GM12878 (cell line): ENCODE data around the gene CAPN2. TPM values are rescaled to one million over a fixed set of nuclear protein-coding genes. Genes with fewer than 3 reads are reported as not detected.

Source experiments
- ATAC-seq: fragments of 200-7000 bp; cut with Tn5 transposase; 3 replicates; pipeline ENCODE4 v1.9.1; 2020; ENCODE audit warnings: mild to moderate bottlenecking, moderate library complexity
- BruUV-seq: library from RNA; stranded (reverse); fragments of 400-500 nt; replicated peaks from 2 replicates; lab custom pipeline; 2021; lab: Mats Ljungman, UMichigan
- CTCF ChIA-PET: fragments of 300-600 bp; sonication (Branson Sonifier 250); formaldehyde crosslinking; extraction: SDS; loops from one replicate; lab custom pipeline; 2021; ENCODE audit warnings: inconsistent platforms; lab: Yijun Ruan, JAX
- POLR2A ChIA-PET: fragments of 350-600 bp; formaldehyde crosslinking; extraction: SDS; loops from one replicate; lab custom pipeline; 2021; ENCODE audit warnings: inconsistent platforms; lab: Charles Lee
- RAD21 ChIA-PET: fragments of 300-600 bp; sonication (Branson Sonifier 250); formaldehyde crosslinking; loops from one replicate; lab custom pipeline; 2023; ENCODE audit warnings: antibody characterized with exemption; ENCODE audit not compliant: unreplicated experiment; lab: Charles Lee
- SMC1A ChIA-PET: fragments of 300-600 bp; sonication (Branson Sonifier 250); formaldehyde crosslinking; loops from one replicate; lab custom pipeline; 2023; ENCODE audit not compliant: unreplicated experiment, uncharacterized antibody; lab: Charles Lee
- DNase-seq: peaks from one replicate; pipeline ENCODE4 v3.0.0-alpha.2; 2011; ENCODE audit warnings: low read depth, low spot score
- FAIRE-seq: peaks from 3 replicates; lab custom pipeline; 2011; peaks lifted over from hg19 to GRCh38; lab: Jason Lieb, UNC
- H2AFZ ChIP-seq: 2 replicates; pipeline ENCODE4 v1.6.0; 2011; ENCODE audit warnings: low read depth, low read length, control low read depth; ENCODE audit not compliant: control insufficient read depth
- H3K27ac ChIP-seq: 2 replicates; pipeline ENCODE4 v1.5.1; 2011; ENCODE audit warnings: control low read depth; ENCODE audit not compliant: control insufficient read depth, insufficient read depth
- H3K27me3 ChIP-seq, 2 experiments: replicated peaks in 1 of 2; 2 replicates each; pipeline versions ENCODE4 v1.6.0 to v1.6.1; 2011; ENCODE audit warnings: low read length in 1 of 2; ENCODE audit not compliant: control insufficient read depth in 2 of 2, insufficient read depth in 2 of 2
- H3K36me3 ChIP-seq, 2 experiments: 2 replicates each; pipeline ENCODE4 v1.5.1; 2011; ENCODE audit warnings: low read length in 1 of 2; ENCODE audit not compliant: control insufficient read depth in 2 of 2, insufficient read depth in 2 of 2
- H3K4me1 ChIP-seq: 2 replicates; pipeline ENCODE4 v1.6.1; 2011; ENCODE audit warnings: mild to moderate bottlenecking, low read length, moderate library complexity, mixed read lengths; ENCODE audit not compliant: control insufficient read depth, insufficient read depth
- H3K4me2 ChIP-seq: 2 replicates; pipeline ENCODE4 v1.6.0; 2011; ENCODE audit warnings: control low read depth; ENCODE audit not compliant: control insufficient read depth, insufficient read depth
- H3K4me3 ChIP-seq: fragments of 200-600 bp; sonication (generic); 2 replicates; pipeline ENCODE4 v1.5.1; 2016
- H3K79me2 ChIP-seq: 2 replicates; pipeline ENCODE4 v1.6.0; 2011; ENCODE audit warnings: low read length; ENCODE audit not compliant: control insufficient read depth, insufficient read depth
- H3K9ac ChIP-seq: 2 replicates; pipeline ENCODE4 v1.8.0; 2011; ENCODE audit warnings: low read length, control low read depth, mixed read lengths; ENCODE audit not compliant: control insufficient read depth, insufficient read depth
- H3K9me3 ChIP-seq: replicated peaks from 3 replicates; pipeline ENCODE4 v1.5.1; 2011; ENCODE audit warnings: mild to moderate bottlenecking, low read length; ENCODE audit not compliant: control insufficient read depth, insufficient read depth
- H4K20me1 ChIP-seq: 2 replicates; pipeline ENCODE4 v1.6.0; 2011; ENCODE audit not compliant: control insufficient read depth, insufficient read depth
- BRCA1 ChIP-seq: IDR thresholded peaks from 2 replicates; pipeline ENCODE4 v1.6.1; 2011; ENCODE audit warnings: low read depth, low read length, improper control_type of control experiment
- DPF2 ChIP-seq: fragments of 450-650 bp; IDR thresholded peaks from 2 replicates; pipeline ENCODE4 v1.6.1; 2017; ENCODE audit warnings: mild to moderate bottlenecking
- E4F1 ChIP-seq: fragments of 450-650 bp; IDR thresholded peaks from 2 replicates; pipeline ENCODE4 v1.6.1; 2018; ENCODE audit warnings: borderline replicate concordance, mild to moderate bottlenecking; ENCODE audit not compliant: partially characterized antibody
- HDGF ChIP-seq: fragments of 450-650 bp; IDR thresholded peaks from 2 replicates; pipeline ENCODE4 v1.6.1; 2016; ENCODE audit warnings: antibody characterized with exemption
- IRF3 ChIP-seq: fragments of 450-650 bp; IDR thresholded peaks from 2 replicates; pipeline ENCODE4 v1.6.1; 2014; ENCODE audit warnings: mild to moderate bottlenecking
- JUNB ChIP-seq: IDR thresholded peaks from 2 replicates; pipeline ENCODE4 v1.6.1; 2016; ENCODE audit warnings: antibody characterized with exemption, mild to moderate bottlenecking
- KDM1A ChIP-seq: fragments of 200-600 bp; sonication (generic); IDR thresholded peaks from 2 replicates; pipeline ENCODE4 v1.6.1; 2016; ENCODE audit warnings: borderline replicate concordance
- KLF5 ChIP-seq: fragments of 450-650 bp; IDR thresholded peaks from 2 replicates; pipeline ENCODE4 v1.6.1; 2014; ENCODE audit warnings: mild to moderate bottlenecking; ENCODE audit not compliant: partially characterized antibody
- MLLT1 ChIP-seq: fragments of 450-650 bp; IDR thresholded peaks from 2 replicates; pipeline ENCODE4 v1.6.1; 2016; ENCODE audit warnings: mild to moderate bottlenecking
- RCOR1 ChIP-seq: conservative IDR thresholded peaks from 2 replicates; pipeline ENCODE4 v1.6.1; 2012; ENCODE audit warnings: low read depth, low read length, improper control_type of control experiment
- SMARCA5 ChIP-seq: fragments of 450-650 bp; IDR thresholded peaks from 2 replicates; pipeline ENCODE4 v1.6.1; 2017; ENCODE audit warnings: mild to moderate bottlenecking
- USF2 ChIP-seq: IDR thresholded peaks from 2 replicates; pipeline ENCODE4 v1.6.1; 2011; ENCODE audit warnings: low read depth, low read length, improper control_type of control experiment, borderline replicate concordance
- YY1 ChIP-seq: IDR thresholded peaks from 2 replicates; pipeline ENCODE4 v1.6.1; 2011; ENCODE audit warnings: low read depth, mild to moderate bottlenecking, low read length
- ZNF592 ChIP-seq: fragments of 450-650 bp; IDR thresholded peaks from 2 replicates; pipeline ENCODE4 v1.6.1; 2017; ENCODE audit warnings: mild to moderate bottlenecking, moderate library complexity
- WGBS: methylation state at CpG from one replicate; pipeline ENCODE4 v1.1.6; 2016; ENCODE audit warnings: low lambda C conversion rate; ENCODE audit not compliant: insufficient replicate concordance, insufficient coverage; ENCODE audit errors: missing lambda C conversion rate; 5-methylcytosine and 5-hydroxymethylcytosine counted together
- in situ Hi-C: fragments of 300-500 bp; cut with MboI; formaldehyde crosslinking; loops from 9 replicates; pipeline ENCODE4 v1.14.3; 2018; ENCODE audit warnings: mixed read lengths
- intact Hi-C: fragments of 100-400 bp; cut with micrococcal nuclease; formaldehyde crosslinking; loops from one replicate; pipeline ENCODE4 v1.14.2; 2022; ENCODE audit not compliant: unreplicated experiment
- polyA plus RNA-seq, 11 experiments: library from polyadenylated mRNA; depleted of rRNA in 4 of 11; unstranded in 6 of 11; stranded (reverse) in 5 of 11; fragments of >200 nt; fragmentation: Nextera tagmentation in 4 of 11; fragmentation: Illumina TruSeq in 1 of 11; extraction: Ambion mirVana in 4 of 11; extraction: Trizol in 1 of 11; gene quantifications; 1 replicate in 1 of 11; 2 replicates in 10 of 11; pipeline versions ENCODE4 v1.2.1 to v1.2.3, GENCODE V29; 2011 to 2016; ENCODE audit warnings: inconsistent platforms in 2 of 11, missing spikeins in 2 of 11, low read depth in 1 of 11
- total RNA-seq, 4 experiments: library from RNA; depleted of rRNA in 3 of 4; stranded (reverse); fragments of >200 nt in 3 of 4; fragmentation: Illumina TruSeq in 1 of 4; extraction: Trizol in 1 of 4; gene quantifications; 2 replicates each; pipeline versions ENCODE4 v1.2.1 to v1.2.3, GENCODE V29; 2013 to 2021

CAPN2 gene
- total and polyA plus RNA-seq, 10 of the 15 experiments (the other 5 are each of a cell fraction or from before 2014, with no cell fraction given): 6.0 to 21.4 (median 16.6) TPM

- ChIA-PET RAD21 (no interaction called here), SMC1A (interaction anchor here (0.6 to 1.6 kb wide), 5 partner anchors 20 to 550 kb away, joined by 3 to 5 read pairs (median 3); no protein-coding TSS in a partner anchor), CTCF (no interaction called here), POLR2A (interaction anchor here (0.6 kb wide), 1 partner anchor 380 kb away, joined by 3 read pairs; no protein-coding TSS in a partner anchor)
- intact Hi-C loops: no loop called here
- no peak overlapping the region for H3K9ac ChIP-seq
- no peak overlapping the region for H3K4me2 ChIP-seq
- ATAC-seq (no peak), DNase-seq (no peak), FAIRE-seq (no peak)
- no peak overlapping the region for H3K4me3 ChIP-seq
- H2AFZ ChIP-seq: no peak overlapping the region
- H3K4me1 ChIP-seq: no peaks in the 10 kb centered on the region
- 0 out of 2 replicates have a peak, but pooled peaks cover 3% of the 10 kb centered on the region for H4K20me1 ChIP-seq
- 83% methylated on average over 4 of the region's 4 CpGs for WGBS
- H3K79me2 ChIP-seq: no peaks in the 10 kb centered on the region
- TF ChIP-seq DPF2: no peak
- TF ChIP-seq KDM1A: no peak
- TF ChIP-seq MLLT1: no peak
- TF ChIP-seq JUNB: no peak
- no peak for TF ChIP-seq ZNF592
- no peak for TF ChIP-seq YY1
- TF ChIP-seq HDGF: no peak
- no peak for TF ChIP-seq USF2
- TF ChIP-seq BRCA1: no peak
- no peak for TF ChIP-seq E4F1
- no peak for TF ChIP-seq SMARCA5
- no peak for TF ChIP-seq KLF5
- TF ChIP-seq RCOR1: no peak
- no peak for TF ChIP-seq IRF3
- H3K36me3 ChIP-seq: no peaks in the 10 kb centered on the region
- no peaks in the 10 kb centered on the region for H3K27me3 ChIP-seq
- H3K27ac ChIP-seq: no peak overlapping the region
- in situ Hi-C loops: loop anchor here (25.0 kb wide), 1 partner anchor 513 kb away; the partner anchor contains the start of gene NVL
- no TSS peak for BruUV-seq
- no peaks in the 10 kb centered on the region for H3K9me3 ChIP-seq
Observed at GRCh38 chr1:223824712-223825111, 112.4 kb downstream of the CAPN2 start.
